Measurements from ENCODE around the gene PPP1R3A.

Gene PPP1R3A

GRCh38 chr7:113840954-113841353 lies 77.9 kb downstream of the PPP1R3A start:
- DNase-seq (ENCODE audit: low spot score), result no peak
- TF ChIP-seq CTCF (IDR thresholded peaks at IDR 0.05; ENCODE audit: extremely low read depth, missing control alignments), result no peak

GRCh38 chr7:113835367-113835766 lies 83.4 kb downstream of the PPP1R3A start:
- DNase-seq (ENCODE audit: low spot score), result no peak
- no peak for TF ChIP-seq CTCF (IDR thresholded peaks at IDR 0.05; ENCODE audit: extremely low read depth, missing control alignments)

GRCh38 chr7:113832196-113832745 lies 86.5 kb downstream of the PPP1R3A start:
- DNase-seq (ENCODE audit: low spot score), result no peak
- no peak for TF ChIP-seq CTCF (IDR thresholded peaks at IDR 0.05; ENCODE audit: extremely low read depth, missing control alignments)

GRCh38 chr7:113831556-113831955 lies 87.3 kb downstream of the PPP1R3A start:
- no peak for DNase-seq (ENCODE audit: low spot score)
- TF ChIP-seq CTCF (IDR thresholded peaks at IDR 0.05; ENCODE audit: extremely low read depth, missing control alignments), result no peak

- no peak for TF ChIP-seq CTCF (IDR thresholded peaks at IDR 0.05; ENCODE audit: extremely low read depth, missing control alignments)
- no peak for DNase-seq (ENCODE audit: low spot score)
Observed at GRCh38 chr7:113828581-113828980, 90.2 kb downstream of the PPP1R3A start.

Measured in GM20000 (cell line).